HG03139 (cell line): ENCODE measurements around the gene APOL6.

Experiments used
- ATAC-seq: cut with Tn5 transposase; IDR thresholded peaks from one replicate; pipeline ENCODE4 v1.9.1; 2021; ENCODE audit not compliant: unreplicated experiment

Gene APOL6

DNA sequence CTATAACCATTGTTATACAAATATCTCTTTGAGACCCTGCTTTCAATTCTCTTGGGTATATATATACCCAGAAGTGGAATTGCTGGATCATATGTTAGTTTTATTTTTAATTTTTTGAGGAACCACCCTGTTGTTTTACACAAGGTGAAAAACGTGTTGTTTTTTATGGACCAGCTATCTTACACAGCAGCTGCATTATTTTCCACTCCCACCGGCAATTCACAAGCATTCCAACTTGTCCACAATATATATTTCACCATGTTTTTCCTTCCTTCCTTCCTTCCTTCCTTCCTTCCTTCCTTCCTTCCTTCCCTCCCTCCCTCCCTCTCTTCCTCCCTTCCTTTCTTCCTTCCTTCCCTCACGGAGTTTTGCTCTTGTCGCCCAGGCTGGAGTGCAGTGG lies 63.1 kb downstream of the APOL6 start:
- ATAC-seq = no peak

DNA sequence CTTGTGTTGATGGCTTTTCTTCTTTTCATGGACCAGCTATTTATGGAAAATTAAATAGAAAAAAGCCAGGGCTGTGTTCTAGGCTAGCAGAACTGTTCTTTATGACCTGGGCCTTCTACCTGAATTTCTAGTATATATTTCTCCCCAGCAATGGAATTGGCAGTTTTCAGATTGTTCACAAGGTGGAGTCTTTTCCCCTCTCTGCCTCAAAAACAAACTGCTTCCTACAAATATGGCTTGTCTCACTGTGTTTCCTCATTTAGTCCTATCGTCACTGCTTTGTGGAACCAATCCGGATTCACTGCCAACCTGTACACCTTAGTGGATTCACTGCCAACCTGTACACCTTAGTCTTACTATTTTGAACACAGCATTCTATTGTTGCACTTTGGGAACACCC lies 64.4 kb downstream of the APOL6 start:
- no peak for ATAC-seq

DNA sequence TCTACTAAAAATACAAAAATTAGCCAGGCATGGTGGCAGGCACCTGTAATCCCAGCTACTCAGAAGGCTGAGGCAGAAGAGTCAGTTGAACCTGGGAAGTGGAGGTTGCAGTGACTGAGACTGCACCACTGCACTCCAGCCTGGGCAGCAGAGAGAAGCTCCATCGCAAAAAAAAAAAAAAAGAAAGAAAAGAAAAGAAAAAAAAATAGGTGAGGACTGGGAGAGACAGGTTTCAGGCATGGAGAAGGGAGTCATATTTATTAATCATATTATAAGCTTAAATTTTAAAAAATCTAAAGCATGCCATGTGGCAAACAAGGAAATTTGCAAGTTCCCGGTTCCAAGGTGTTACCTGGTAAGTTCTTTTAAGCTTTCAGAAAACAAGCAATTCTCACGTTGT lies 69.3 kb downstream of the APOL6 start, which contains the start of gene APOL5:
Gene APOL5, plus strand, starts transcription at position 301 of the 400 bp plus-strand sequence. Its CDS starts 0 bp downstream, at position 301.
- ATAC-seq = no peak
